Activated CD4-positive, alpha-beta T cell treated with anti-CD3 and anti-CD28 coated beads, Interleukin-2, amount 50 U/mL, for 16 hours (primary cell): Measurements from ENCODE around the gene SLC2A1.
"Not testable (repeated sequence)": the region's sequence is repeated elsewhere in the genome, so short reads cannot be mapped to it uniquely, and the experiment has no call there.

Experiments used
- DNase-seq: peaks from one replicate; pipeline ENCODE4 v3.0.0-alpha.2; 2020

Gene SLC2A1

DNA sequence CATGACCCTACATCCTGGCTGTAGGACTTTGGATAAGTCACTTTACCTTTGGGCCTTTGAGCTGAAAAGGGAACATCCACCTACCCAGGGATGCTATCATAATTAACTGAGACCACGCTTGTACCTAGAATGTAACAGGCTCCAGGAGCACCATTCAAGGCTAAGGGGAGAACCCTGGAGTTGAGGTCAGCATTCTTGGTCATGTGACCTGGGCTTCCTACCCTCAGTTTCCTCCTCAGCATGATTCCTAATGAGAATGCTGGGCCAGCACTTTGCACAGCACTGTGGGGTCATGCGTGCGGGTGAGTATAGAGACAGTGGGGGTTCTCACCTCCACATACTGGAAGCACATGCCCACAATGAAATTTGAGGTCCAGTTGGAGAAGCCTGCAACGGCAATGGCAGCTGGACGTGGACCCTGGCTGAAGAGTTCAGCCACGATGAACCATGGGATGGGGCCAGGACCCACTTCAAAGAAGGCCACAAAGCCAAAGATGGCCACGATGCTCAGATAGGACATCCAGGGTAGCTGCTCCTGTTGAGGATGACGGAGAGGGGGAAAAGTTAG is 31.3 kb downstream of the SLC2A1 start:
- DNase-seq, result no peak

DNA sequence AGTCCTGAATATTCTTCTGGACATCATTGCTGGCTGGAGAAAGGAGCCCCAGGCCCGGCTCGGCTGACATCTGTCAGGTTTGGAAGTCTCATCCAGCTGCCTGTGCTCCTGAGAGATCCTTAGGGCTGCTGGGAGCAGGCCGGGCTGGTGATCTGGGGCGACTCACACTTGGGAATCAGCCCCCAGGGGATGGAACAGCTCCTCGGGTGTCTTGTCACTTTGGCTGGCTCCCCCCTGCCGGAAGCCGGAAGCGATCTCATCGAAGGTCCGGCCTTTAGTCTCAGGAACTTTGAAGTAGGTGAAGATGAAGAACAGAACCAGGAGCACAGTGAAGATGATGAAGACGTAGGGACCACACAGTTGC is 31.8 kb downstream of the SLC2A1 start:
- DNase-seq, result no peak

DNA sequence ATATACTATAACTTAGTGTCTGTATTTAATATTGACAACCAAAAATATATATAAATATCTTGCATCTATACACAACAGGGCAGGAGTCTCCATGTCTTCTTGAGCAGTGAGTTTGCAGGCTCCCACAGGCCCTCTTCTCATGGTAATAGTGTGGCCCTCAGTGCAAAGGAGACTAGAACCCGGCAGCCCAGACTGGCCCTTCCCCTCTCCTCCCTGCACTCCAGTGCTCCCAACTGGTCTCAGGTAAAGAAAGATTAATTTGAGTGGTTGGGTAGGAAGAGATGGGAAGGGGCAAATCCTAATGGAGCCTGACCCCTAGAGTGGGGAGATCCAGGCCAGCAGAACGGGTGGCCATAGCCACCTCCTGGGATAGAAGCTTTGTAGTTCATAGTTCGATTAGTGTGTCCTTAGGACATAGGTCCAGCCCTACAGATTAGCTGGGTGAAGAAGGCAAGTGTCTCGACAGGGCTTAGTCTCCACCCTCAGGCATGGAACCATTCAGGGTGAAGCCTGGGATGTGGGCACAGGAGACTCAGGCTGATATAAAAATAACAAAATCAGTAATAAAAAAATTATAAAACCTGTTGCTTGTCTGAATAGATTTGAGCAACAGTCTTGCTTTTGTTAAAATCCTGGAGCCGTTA is 32.3 kb downstream of the SLC2A1 start:
- no peak for DNase-seq

DNA sequence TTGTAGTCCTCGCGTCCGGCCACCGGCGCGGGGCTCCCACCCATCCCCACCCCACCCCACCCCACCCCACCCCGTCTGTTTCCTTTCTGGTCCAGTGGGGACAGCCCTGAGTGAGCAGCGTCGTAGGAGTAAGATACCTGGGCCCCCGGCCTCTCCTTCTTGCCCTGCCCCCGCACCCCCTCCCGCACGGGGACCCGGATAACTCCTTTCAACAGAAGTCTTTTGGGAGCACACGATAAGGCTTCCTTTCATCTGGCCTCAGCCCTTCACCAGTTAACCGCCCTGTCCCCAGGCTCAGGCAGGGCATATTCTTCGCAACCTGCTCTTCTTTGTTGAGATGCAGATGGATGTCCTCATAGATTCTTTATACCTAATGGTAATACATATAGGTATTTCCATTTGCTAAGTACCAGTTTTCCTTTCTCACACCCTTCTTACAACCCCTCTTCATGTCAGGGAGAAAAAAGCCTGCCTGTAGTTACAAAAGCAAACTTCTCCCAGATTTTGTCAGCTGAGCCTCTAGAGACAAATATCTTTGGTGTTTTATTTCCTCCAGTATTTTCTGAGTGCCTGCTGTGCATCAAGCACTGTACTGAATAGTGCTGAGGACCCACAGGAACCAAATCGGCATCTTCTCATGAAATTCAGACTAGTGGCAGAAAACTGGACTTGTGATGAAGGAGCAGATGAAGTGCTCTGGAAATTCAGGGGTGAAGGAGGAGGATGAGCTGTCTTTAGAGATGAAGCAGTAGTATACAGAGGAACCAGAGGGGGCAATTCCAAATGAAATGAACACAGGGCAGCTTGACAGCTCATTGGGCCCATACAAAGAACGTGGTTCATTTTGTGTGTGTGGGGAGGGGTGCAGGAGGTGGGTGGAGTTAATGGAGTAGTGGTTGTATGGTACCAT is 33.6 kb downstream of the SLC2A1 start:
- DNase-seq, result no peak

DNA sequence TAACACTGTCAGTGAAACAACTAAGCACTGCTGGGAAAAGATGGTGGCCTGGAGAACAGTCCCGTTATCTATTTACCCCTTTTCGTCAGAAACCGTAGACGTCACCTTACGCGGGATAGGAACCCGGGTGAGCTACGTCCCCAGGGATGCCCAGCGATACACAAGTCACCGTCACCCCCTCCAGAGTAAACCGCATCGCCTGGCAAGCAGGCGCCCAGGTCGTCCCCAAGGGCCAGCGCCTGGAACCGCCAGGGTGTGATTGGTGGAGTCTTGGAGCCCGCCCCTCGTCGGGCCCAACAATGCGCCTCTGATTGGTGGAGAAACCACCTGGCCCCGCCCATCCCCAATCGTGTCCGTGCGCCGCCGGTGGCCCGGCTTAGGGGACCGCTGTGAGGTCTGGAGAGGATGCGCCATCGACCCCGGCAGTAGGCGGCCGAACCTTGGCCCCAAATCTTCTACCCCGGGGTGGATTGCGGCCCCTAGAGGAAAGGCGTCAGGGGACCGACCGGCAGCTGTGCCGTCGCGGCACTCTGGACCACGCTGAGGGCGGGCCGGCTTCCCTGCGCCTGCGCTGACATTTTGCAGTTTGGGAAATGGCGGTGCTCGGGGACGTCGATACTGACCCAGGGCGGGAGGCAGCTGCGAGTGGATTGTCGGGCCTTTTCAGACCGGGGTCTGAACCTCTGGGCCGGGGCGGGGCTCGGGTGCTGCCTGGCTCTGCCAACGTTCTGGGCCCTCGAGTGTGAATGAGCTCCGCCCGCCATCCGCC is 34.4 kb downstream of the SLC2A1 start:
- peak; percentile 95 for DNase-seq

DNA sequence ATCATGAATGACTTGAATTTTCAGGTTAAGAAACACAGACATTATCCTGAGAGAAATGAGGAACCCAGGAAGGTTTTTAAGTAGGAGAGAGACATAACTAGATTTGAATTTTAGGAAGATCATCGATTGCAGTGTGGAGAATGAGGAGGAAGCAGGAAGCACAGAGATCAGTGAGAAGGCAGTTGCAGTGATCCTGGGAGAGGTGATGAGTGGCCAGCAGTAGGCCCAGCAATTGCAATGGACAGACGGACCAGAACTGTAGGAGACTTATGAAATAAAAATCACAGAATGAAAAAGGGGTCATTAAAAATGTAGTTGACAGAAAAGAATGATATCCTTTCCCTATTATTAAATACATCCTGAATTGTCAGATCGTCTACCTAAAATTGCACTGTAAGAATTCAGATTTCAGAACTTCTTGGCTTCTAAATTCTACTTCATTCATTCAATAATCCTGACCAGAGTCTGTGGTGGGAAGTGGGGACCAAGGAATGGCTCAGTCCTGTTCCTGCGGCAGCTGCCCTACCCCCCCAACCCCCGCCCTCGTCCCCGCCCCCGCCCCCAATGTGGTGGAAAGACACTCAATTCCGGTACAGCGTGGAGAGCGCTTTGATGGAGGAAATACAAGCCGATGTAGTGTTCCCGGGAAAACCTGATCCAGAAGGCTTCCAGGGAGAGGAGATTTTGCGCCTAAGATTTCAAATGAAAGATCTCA is 35.1 kb downstream of the SLC2A1 start:
- DNase-seq, result no peak

DNA sequence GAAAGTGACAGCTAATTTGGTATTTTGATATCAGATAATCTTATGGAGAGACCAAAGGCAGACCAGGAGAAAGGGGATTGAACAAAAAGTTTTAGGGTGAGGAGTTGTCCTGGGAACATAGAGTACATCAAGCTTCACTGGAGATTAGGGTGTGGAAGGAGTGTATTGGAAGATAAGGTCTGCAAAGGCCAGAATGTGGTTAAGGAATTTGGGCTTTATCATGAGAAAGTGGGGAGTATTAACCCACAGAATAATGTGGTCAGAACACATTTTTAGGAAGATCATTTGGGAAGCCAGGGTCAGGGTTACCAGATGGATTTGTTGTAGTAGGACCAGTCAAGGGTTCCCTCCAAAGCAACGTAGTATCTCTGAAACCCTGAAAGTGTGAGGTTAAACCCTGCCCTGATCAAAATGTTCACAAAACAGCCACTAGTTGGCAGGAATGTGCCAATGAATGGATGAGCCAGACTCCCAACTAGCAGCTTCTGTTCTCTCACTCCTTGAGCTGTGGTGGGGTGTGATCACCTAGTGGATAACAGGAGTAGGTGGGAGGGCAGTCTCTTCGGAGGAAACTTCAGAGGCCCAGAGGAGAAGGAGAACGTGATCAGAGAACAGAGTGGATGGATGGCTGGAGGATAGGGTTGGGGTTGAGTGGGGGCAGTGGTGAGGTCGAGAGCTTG is 35.8 kb downstream of the SLC2A1 start:
- DNase-seq, result peak; percentile 85

DNA sequence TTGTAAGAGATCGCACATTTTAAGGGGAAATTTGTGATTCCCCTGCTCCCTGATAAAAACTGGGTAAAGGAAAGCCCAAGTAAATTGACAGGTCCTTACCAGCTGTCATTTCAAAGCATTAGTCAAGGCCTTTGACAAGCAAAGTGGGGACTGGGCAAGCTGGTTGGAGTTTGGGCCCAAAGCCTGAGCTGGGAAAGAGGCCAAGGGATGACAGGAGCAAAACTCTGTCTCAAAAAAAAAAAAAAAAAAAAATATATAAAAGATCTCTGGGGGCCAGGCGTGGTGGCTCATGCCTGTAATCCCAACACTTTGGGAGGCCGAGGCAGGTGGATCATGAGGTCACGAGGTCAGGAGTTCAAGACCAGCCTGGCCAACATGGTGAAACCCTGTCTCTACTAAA is 36.9 kb downstream of the SLC2A1 start:
- DNase-seq, result no peak

DNA sequence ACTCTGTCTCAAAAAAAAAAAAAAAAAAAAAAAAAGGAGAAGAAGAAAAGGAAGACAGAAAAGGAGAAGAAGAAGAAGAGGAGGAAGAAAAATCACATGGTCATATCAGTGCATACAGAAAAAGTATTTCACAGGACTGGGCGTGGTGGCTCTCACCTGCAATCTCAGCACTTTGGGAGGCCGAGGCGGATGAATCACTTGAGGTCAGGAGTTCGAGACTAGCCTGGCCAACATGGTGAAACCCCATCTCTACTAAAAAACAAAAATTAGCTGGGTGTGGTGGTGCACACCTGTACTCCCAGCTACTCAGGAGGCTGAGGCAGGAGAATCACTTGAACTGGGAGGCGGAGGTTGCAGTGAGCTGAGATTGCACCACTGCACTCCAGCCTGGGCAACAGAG is 39.0 kb downstream of the SLC2A1 start:
- not testable (repeated sequence) for DNase-seq

DNA sequence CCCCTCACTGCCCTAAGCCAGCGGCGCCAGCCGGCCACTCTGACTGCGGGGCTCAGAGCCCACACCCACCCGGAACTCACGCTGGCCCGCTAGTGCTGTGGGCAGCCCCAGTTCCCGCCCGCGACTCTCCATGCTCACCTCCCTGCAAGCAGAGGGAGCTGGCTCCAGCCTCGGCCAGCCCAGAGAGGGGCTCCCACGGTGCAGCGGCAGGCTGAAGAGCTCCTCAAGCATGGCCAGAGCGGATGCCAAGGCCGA is 41.5 kb downstream of the SLC2A1 start:
- DNase-seq, result no peak

DNA sequence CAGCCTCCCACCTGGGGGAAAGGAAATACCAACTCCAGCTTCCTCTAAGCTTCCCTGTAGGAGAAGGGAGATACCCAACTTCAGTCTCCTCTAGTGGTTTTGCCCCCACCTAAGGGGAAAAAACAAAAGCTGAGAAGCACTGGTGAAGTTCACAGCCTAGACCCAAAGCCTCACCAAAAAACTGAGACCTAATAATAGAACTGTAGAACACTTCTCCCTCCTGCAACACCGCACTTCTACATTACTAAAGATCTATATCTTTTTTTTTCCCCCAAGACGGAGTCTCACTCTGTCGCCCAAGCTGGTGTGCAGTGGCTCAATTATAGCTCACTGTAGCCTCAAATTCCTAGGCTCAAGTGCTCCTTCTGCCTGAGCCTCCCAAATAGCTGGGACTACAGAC is 43.2 kb downstream of the SLC2A1 start:
- DNase-seq, result no peak

DNA sequence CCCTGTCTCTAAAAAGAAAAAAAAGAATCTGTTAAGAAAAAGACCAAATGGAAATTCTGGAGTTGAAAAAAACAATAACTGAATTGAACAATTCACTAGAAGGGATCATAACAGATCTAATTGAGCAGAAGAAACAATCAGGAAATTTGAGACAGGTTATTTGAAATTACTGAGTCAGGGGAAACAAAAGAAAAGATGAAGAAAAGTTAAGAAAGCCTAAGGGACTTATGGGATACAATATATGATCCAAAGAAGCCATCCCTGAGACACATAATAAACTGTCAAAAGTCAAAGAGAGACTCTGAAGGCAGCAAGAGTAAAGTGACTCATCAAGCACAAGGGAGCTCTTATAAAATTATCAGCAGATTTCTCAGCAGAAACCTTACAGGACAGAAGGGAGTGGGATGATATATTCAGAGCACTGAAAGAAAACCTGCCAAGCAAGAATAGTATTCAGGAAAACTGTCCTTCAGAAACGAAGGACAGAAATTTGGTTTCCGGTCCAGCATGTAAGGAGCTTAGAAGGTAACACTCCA is 44.5 kb downstream of the SLC2A1 start:
- no peak for DNase-seq

DNA sequence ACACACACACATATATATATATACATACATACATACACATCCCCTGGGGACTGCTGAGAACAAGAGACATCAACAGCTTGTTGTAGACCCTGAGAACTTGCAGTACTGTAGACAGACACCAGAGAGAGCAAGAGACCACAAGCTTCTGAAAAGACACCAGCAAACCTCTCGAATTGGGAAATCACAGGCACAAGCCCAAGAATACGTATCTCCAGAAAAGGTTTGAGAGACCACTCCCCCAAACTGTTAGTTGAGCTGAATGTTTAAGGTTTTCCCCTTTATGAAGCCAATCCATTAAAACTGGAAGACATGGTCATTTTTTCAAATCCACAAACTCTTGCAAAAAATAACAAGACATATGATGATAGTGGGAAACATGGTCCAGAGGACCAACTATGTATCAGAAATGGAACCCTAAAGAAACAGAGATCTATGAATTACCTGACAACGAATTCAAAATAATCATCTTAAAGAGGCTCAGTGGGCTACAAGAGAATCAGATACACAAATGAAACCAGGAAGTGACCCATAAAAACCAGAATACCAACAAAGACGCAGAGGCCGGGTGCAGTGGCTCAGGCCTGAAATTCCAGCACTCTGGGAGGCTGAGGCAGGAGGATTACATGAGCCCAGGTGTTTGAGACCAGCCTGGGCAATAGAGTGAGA is 45.1 kb downstream of the SLC2A1 start:
- peak; percentile 81 for DNase-seq

DNA sequence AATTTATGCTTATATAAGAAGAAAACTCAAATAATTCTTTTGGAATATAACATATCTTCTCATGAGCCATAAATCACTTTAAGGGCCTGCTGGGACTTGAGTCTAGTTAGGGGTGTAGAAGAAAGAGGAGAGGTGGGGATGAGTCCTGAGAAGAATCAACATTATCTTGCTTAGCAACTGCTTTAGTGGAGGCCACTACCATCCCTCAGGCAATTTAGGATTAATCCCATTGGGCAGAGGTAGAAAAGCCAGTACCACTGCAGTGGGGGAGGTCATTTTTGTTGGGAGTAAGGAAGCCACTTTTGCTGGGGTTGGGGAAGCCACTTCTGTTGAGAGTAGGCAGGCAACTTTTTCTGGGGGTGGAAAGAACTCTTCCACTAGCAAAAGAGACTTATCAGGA is 47.7 kb downstream of the SLC2A1 start:
- DNase-seq, result no peak

DNA sequence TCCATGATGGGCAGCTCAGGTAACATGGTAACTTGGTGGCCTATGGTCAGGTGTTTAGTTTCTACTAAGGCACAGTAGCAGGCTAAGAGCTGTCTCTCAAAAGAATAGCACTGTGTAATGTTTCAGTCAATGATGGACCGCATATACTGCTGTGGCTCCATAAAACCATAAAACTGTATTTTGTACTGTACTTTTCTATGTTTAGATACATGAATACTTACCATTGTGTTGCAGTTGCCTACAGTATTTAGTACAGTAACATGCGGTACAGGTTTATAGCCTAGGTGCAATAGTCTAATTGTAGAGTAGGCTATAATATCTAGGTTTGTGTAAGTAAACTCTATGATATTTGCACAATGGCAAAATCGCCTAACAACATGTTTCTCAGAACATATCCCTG is 50.6 kb downstream of the SLC2A1 start:
- no peak for DNase-seq

DNA sequence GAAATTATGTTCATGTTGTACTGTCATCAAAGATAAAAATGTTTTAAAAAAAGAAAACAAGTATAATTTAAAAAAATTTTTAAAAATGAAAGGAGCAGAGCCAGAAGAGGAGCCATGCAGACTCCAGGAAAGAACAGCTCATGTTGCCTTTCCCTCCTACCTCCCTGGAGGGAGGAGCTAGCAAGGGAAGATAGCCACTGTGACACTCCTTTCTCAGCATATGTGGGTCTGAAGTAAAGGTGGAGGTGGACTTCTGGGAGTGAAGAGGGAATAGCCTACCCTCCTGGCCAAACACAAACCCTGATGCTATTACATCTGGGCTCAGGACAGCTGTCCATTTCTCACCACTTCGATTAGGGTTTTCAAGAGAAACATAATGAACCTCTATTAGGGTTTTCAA is 54.2 kb downstream of the SLC2A1 start:
- no peak for DNase-seq

DNA sequence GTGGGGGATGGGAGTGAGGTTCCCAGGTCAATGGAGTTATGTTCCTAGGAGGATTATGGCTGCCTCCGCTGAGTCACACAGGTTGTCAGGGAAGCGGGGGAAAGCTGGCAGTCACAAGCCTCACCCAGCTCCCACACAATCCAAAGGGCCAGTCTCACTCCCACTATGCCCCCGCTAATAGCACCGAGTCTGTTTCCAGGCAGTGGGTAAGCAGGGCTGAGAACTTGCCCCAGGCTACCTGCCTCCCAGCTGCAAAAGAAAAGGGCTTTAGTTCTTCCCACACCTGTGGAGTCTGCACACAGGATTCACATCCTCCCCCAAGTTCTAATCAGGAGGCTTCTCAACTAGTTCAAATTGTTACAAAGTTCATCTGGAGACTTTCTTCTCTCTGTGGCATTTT is 58.7 kb downstream of the SLC2A1 start:
- DNase-seq, result not testable (repeated sequence)

DNA sequence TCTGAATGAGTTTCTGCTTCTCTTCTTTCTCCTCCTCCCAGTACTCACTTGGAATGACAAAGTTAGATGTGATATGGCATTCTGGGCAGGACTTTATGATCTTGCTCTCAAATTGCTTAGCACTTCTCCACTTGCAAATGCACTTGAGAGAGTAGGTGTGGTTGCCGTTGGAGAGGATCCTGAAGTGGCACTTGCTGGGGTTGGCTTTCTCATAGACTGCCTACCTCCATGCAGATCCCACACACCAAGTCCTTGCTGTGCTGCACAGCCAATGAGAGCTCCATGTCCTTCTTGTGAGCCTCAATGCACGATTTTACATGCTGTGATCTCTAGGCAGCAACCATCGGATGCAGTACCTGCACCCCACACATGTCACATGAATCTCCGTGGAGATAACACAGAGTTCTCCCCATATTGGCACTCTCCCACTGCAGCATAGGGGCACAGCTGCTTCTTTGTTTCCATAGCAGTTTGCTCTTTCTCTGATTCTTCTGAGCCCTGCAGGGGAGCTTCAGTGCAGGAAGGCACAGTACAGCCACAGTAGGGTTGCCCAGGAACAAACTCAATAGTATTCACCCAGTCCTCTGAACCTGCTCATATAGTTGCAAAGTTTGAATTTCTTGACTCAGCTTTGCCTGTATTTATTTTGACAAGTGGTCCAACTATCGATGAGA is 67.1 kb downstream of the SLC2A1 start:
- no peak for DNase-seq

DNA sequence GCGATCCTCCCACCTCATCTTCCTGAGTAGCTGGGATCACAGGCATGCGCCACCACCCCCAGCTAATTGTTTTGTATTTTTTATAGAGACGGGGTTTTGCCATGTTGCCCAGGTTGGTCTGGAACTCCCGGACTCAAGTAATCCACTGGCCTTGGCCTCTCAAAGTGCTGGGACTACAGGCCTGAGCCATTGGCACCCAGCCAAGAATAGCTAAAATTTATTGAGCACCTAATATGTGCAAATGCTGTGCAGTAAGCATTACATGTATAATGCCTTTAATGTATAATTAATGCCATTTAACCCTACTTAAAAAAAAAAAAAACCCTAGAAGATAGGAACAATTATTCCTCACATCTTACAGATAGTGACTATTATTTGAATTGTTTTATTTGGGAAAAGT is 69.4 kb downstream of the SLC2A1 start:
- DNase-seq, result no peak

DNA sequence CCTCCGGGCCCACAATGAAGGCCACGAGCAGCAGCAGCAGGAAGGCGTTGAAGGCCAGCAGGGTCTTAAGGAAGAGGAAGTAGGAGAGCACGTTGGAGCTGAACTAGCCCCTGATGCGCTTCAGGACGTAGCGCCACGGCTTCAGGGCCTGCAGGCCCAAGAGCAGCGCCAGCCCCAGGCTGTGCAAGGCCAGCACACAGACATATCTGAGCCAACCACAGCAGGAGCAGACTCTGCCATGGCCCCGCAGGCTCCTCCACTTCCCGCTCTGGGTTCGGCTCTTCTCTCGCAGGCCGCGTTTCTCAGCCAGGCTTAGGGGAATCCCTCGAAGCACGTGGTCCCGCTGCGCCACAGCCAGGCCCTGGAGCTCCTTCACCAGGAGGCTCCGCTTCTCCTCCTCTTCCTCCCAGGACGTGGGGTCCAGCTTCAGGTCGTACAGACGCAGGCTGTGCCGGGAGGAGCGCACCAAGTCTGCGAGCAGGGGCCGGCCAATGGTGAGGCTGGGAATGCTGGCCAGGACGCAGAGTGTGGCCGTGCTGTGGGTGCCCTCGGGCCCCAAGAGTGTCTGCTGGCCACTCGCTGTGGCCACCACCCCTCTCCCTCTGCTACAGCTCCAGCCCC is 70.5 kb downstream of the SLC2A1 start:
- DNase-seq, result no peak

DNA sequence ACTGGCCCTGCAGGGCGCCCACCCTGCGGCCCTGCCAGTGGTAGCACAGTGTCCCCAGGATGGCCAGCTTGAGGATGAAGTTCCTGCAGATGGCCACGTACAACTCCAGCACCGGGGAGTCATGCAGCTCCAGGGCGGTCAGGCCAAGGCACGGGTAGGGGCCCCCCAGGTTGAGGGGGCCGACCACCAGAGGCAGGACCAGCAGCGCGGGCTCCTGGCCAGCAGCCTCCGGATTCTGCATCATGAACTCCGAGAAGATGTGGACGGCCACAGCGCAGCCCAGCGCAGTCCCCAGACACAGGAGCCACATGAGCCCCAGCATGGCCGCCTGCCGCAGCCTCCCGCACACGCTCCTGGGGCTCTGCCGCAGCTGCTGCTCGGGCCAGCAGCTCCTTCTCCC is 71.3 kb downstream of the SLC2A1 start:
- DNase-seq, result no peak
